HG03025 (cell line): ENCODE measurements around the gene GGT7.
A peak's percentile ranks its signal among the peaks of the same experiment; 100 is the strongest.
"Not testable (repeated sequence)": the region's sequence is repeated elsewhere in the genome, so short reads cannot be mapped to it uniquely, and the experiment has no call there.

Experiments used
- ATAC-seq: cut with Tn5 transposase; IDR thresholded peaks from one replicate; pipeline ENCODE4 v1.9.1; 2021; ENCODE audit warnings: mild to moderate bottlenecking, moderate library complexity; ENCODE audit not compliant: unreplicated experiment, low FRiP score

The GGT7 gene

GRCh38 chr20:34883809-34884208 lies 11.2 kb upstream of the GGT7 start:
- no peak for ATAC-seq

- no peak for ATAC-seq
Observed at GRCh38 chr20:34883087-34883688, 10.5 kb upstream of the GGT7 start.

- ATAC-seq = no peak
Observed at GRCh38 chr20:34881689-34882088, 9.0 kb upstream of the GGT7 start.

- ATAC-seq = not testable (repeated sequence)
Observed at GRCh38 chr20:34880971-34881370, 8.3 kb upstream of the GGT7 start.

- no peak for ATAC-seq
Observed at GRCh38 chr20:34880215-34880850, 7.7 kb upstream of the GGT7 start.

GRCh38 chr20:34876406-34877282 lies 4.0 kb upstream of the GGT7 start, which contains the start of gene ACSS2:
ACSS2 (plus strand) TSS chr20:34876612; CDS start chr20:34876646, 34 bp downstream.
- peak; percentile 20 for ATAC-seq

- ATAC-seq = peak; percentile 60
Observed at GRCh38 chr20:34875642-34876405, 3.2 kb upstream of the GGT7 start.

GRCh38 chr20:34874094-34874654 lies 1.5 kb upstream of the GGT7 start:
- ATAC-seq = no peak

GRCh38 chr20:34873583-34874093 lies 982 bp upstream of the GGT7 start:
- no peak for ATAC-seq

GRCh38 chr20:34871966-34872621 lies 562 bp downstream of the GGT7 start:
- ATAC-seq = no peak

GRCh38 chr20:34871320-34871926 lies 1.2 kb downstream of the GGT7 start:
- no peak for ATAC-seq

- ATAC-seq = no peak
Observed at GRCh38 chr20:34864216-34864615, 8.4 kb downstream of the GGT7 start.

- ATAC-seq = no peak
Observed at GRCh38 chr20:34863421-34863965, 9.2 kb downstream of the GGT7 start.

GRCh38 chr20:34862724-34863123 lies 9.9 kb downstream of the GGT7 start:
- no peak for ATAC-seq

GRCh38 chr20:34861386-34862084 lies 11.1 kb downstream of the GGT7 start:
- ATAC-seq = no peak

GRCh38 chr20:34859826-34860545 lies 12.7 kb downstream of the GGT7 start:
- no peak for ATAC-seq

GRCh38 chr20:34859367-34859766 lies 13.3 kb downstream of the GGT7 start:
- no peak for ATAC-seq

- no peak for ATAC-seq
Observed at GRCh38 chr20:34852298-34852697, 20.4 kb downstream of the GGT7 start.
